Tibial nerve (tissue), 4 donors: ENCODE results near the gene DNAH14. TPM values are rescaled to one million over a fixed set of nuclear protein-coding genes. Genes with fewer than 3 reads are reported as not detected.
"Not testable (repeated sequence)": the region's sequence is repeated elsewhere in the genome, so short reads cannot be mapped to it uniquely, and the experiment has no call there.

Source experiments
- DNase-seq, 2 donors: peaks; one replicate each; pipeline ENCODE4 v3.0.0-alpha.2; 2019; ENCODE audit warnings: low spot score in 2 of 2
- H3K27ac ChIP-seq, 4 donors: fragments of 200-600 bp; sonication (generic) in 3 of 4; one replicate each; pipeline ENCODE4 v1.5.1; 2017 to 2019; ENCODE audit warnings: mild to moderate bottlenecking in 1 of 4
- H3K27me3 ChIP-seq, 2 donors: fragments of 200-600 bp; sonication (generic) in 1 of 2; one replicate each; pipeline versions ENCODE4 v1.5.1 to v1.6.0; 2017 to 2019
- H3K36me3 ChIP-seq, 3 donors: fragments of 200-600 bp; sonication (generic); one replicate each; pipeline ENCODE4 v1.5.1; 2018 to 2019
- H3K4me1 ChIP-seq, 4 donors: fragments of 200-600 bp; sonication (generic) in 3 of 4; one replicate each; pipeline ENCODE4 v1.5.1; 2017 to 2019
- H3K4me3 ChIP-seq, 4 donors: fragments of 200-600 bp; sonication (generic) in 3 of 4; one replicate each; pipeline ENCODE4 v1.5.1; 2017 to 2019; ENCODE audit warnings: mild to moderate bottlenecking in 1 of 4, moderate library complexity in 1 of 4
- H3K9me3 ChIP-seq, 4 donors: fragments of 200-600 bp; sonication (generic) in 3 of 4; one replicate each; pipeline ENCODE4 v1.5.1; 2017 to 2019
- EP300 ChIP-seq, 2 donors: sonication (generic); formaldehyde crosslinking; IDR thresholded peaks; one replicate each; pipeline ENCODE4 v1.6.1; 2017; ENCODE audit warnings: antibody characterized with exemption in 2 of 2, mild to moderate bottlenecking in 1 of 2
- POLR2A ChIP-seq, 2 donors: fragments of 450-650 bp; IDR thresholded peaks; one replicate each; pipeline ENCODE4 v1.6.1; 2017; ENCODE audit warnings: antibody characterized with exemption in 2 of 2, mild to moderate bottlenecking in 2 of 2, moderate library complexity in 2 of 2
- WGBS, 2 donors: methylation state at CpG; one replicate each; pipeline ENCODE4 v1.1.5; 2018; 5-methylcytosine and 5-hydroxymethylcytosine counted together
- total RNA-seq, 4 donors: library from RNA; depleted of rRNA; stranded (reverse); fragments of >200 nt; gene quantifications; one replicate each; pipeline ENCODE4 v1.1.0, GENCODE V29; 2016
- TF ChIP-seq, protein P1 (sequence below), 5 experiments: fragments of 200-600 bp in 3 of 5; fragments of 450-650 bp in 2 of 5; sonication (generic) in 3 of 5; IDR thresholded peaks; one replicate each; pipeline ENCODE4 v1.5.1; 2016 to 2019; ENCODE audit warnings: antibody characterized with exemption in 5 of 5, mild to moderate bottlenecking in 3 of 5, moderate library complexity in 2 of 5

The DNAH14 gene
- total RNA-seq, 4 donors from 2014 or later, result 1.2 to 6.5 (median 4.4) TPM

DNA sequence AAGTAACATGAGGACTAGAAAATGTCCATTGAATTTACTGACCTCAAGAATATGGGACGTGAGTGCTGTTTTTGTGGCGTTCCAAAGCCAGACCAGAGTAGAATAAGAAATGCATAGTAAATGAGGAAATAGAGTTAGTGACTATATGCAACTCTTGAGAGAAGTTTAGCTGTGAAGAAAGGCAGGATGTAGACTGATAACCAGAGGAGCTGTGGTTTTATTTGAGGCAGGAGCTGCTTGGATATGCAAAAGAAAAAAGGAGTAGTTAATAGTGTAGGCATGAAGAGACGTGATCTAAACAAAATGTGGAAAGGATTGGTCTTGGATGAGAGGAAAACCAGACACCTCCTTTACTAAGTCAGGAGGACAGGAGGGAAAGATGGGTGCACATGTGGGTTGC, 28.2 kb downstream of the DNAH14 start:
- no peak for TF ChIP-seq POLR2A (IDR thresholded peaks at IDR 0.05)
- no peak for TF ChIP-seq EP300 (IDR thresholded peaks at IDR 0.05)
- TF ChIP-seq, protein P1, sequence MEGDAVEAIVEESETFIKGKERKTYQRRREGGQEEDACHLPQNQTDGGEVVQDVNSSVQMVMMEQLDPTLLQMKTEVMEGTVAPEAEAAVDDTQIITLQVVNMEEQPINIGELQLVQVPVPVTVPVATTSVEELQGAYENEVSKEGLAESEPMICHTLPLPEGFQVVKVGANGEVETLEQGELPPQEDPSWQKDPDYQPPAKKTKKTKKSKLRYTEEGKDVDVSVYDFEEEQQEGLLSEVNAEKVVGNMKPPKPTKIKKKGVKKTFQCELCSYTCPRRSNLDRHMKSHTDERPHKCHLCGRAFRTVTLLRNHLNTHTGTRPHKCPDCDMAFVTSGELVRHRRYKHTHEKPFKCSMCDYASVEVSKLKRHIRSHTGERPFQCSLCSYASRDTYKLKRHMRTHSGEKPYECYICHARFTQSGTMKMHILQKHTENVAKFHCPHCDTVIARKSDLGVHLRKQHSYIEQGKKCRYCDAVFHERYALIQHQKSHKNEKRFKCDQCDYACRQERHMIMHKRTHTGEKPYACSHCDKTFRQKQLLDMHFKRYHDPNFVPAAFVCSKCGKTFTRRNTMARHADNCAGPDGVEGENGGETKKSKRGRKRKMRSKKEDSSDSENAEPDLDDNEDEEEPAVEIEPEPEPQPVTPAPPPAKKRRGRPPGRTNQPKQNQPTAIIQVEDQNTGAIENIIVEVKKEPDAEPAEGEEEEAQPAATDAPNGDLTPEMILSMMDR (IDR thresholded peaks at IDR 0.05), result no peak
- DNase-seq, result no peak
- Histone ChIP-seq H3K4me1 (no peaks in the 10 kb centered on the region), H3K27me3 (no peaks in the 10 kb centered on the region), H3K36me3 (no peaks in the 10 kb centered on the region), H3K4me3 (no peak overlapping the region), H3K9me3 (no peaks in the 10 kb centered on the region), H3K27ac (no peak overlapping the region)
- WGBS, 2 donors, result 80 to 85% methylated on average over 3 of the region's 3 CpGs

DNA sequence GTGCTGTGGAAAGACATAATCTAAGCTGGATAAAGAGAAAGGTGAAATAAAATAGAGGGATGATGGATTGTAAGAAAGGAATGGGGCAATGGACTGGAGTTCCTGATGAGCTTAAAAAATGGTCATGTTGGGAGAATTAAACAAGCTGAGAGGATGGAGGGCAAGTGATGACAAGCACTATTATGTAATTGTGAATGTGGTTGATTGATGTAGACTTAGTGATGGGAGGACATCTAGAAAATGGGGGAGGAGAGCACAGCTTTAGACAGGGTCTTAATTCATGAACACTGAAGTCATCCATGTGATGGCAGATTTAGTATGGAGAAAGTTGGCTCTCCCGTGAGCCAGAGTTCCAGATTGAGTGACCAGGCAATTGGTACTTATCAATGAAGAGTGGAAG, 29.0 kb downstream of the DNAH14 start:
- Histone ChIP-seq H3K27me3 (no peaks in the 10 kb centered on the region), H3K9me3 (no peaks in the 10 kb centered on the region), H3K36me3 (no peaks in the 10 kb centered on the region), H3K4me1 (no peaks in the 10 kb centered on the region), H3K27ac (no peak overlapping the region), H3K4me3 (no peak overlapping the region)
- no peak for DNase-seq
- TF ChIP-seq POLR2A (IDR thresholded peaks at IDR 0.05), result no peak
- WGBS, 2 donors, result 68 to 75% methylated on average over 1 of the region's 1 CpG

DNA sequence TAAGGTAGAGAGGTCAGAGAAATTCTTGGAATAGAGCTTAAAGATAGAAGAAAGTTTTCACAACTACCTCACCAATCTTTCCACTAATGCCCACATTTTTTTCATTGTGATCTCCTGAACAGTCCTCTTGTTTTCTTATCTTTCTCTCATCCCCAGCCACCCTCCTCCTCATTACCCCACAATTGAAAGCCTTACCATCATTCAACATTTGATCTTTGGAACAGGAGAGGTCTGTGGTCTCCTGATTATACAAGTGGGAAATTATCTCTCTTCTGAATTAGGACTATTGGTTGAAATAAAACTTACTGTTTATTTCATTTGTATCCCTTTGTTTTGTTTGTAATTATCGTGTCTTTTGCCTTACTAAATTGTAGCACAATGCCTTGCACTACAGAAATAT, 29.6 kb downstream of the DNAH14 start:
- Histone ChIP-seq H3K4me3 (no peak overlapping the region), H3K27me3 (no peaks in the 10 kb centered on the region), H3K4me1 (no peaks in the 10 kb centered on the region), H3K36me3 (no peaks in the 10 kb centered on the region), H3K9me3 (no peaks in the 10 kb centered on the region), H3K27ac (no peak overlapping the region)
- no peak for DNase-seq
- no peak for TF ChIP-seq POLR2A (IDR thresholded peaks at IDR 0.05)
- TF ChIP-seq, protein P1 (IDR thresholded peaks at IDR 0.05), result no peak
- TF ChIP-seq EP300 (IDR thresholded peaks at IDR 0.05), result no peak
- 39 to 71% methylated on average over 1 of the region's 1 CpG for WGBS, 2 donors

DNA sequence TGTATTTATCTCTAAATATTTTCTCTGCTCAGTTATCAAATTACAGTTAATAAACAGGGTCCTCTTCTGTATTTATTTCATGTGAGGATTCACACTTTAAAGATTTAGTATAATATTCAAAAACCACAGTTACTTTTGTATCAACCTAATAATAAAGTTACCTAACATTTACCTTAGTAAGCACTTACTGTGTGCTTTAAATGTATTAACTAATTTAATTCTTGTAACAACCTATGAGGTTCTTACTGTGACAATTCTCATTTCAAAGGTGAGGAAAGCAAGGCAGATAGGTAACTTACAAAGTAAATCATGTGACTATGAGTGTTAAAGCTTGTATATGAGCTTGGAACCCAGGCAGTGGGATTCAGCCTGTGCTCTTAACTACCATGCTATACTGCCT, 30.2 kb downstream of the DNAH14 start:
- H3K27ac ChIP-seq, result no peak overlapping the region
- no peaks in the 10 kb centered on the region for H3K36me3 ChIP-seq
- no peaks in the 10 kb centered on the region for H3K27me3 ChIP-seq
- H3K4me1 ChIP-seq, result no peaks in the 10 kb centered on the region
- H3K4me3 ChIP-seq, result no peak overlapping the region
- no peaks in the 10 kb centered on the region for H3K9me3 ChIP-seq
- TF ChIP-seq EP300 (IDR thresholded peaks at IDR 0.05) (no peak), POLR2A (IDR thresholded peaks at IDR 0.05) (no peak)
- TF ChIP-seq, protein P1 (IDR thresholded peaks at IDR 0.05), result no peak
- no peak for DNase-seq

DNA sequence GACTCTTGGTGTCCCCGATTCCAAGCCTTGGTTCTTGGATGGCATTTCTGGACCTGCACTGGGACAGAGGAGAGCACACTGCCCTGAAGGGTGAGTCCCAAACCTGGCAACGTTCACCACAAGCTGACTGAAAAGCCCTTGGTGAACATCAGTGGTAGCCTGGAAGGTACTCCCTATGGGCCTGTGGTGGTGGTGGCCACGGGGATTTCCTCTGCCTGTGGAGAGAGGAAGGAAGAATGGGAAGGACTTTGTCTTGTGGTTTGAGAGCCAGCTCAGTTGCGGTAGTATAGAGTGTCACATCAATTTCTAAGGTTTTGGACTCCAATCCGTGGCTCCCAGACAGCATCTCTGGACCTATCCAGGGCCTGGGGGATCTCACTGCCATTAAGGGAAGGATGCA, 50.7 kb downstream of the DNAH14 start:
- no peaks in the 10 kb centered on the region for H3K4me1 ChIP-seq
- TF ChIP-seq POLR2A (IDR thresholded peaks at IDR 0.05), result no peak
- TF ChIP-seq EP300 (IDR thresholded peaks at IDR 0.05), result no peak
- TF ChIP-seq, protein P1 (IDR thresholded peaks at IDR 0.05), result no peak
- no peaks in the 10 kb centered on the region for H3K27me3 ChIP-seq
- H3K27ac ChIP-seq, result no peak overlapping the region
- WGBS, 2 donors, result 79 to 86% methylated on average over 4 to 5 of the region's 5 CpGs
- H3K9me3 ChIP-seq, result peaks cover 0 to 27% (median 0%) of the 10 kb centered on the region in 4 donors
- no peaks in the 10 kb centered on the region for H3K36me3 ChIP-seq
- no peak for DNase-seq
- no peak overlapping the region for H3K4me3 ChIP-seq

DNA sequence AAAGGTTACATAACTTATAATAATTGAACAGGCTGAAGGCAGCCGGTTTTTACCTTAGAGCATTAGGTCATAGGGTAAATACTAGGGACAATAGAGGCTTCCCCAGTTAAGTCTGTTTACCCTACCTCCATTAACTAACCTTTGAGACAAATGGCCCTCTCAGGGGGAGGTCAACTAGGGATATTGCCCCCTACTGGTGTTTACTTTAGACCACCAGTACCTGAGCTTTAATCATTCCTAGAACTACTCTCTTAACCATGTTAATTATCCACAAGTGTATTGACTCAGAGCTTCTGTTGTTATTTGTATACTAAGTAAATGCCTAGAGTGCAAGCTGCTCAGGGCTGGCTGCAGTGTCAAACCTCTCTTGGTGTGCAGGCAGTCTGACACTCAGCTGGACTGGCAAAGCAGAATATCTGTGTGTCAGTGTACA, 52.5 kb downstream of the DNAH14 start:
- DNase-seq, result not testable (repeated sequence)
- 29 to 33% methylated on average over 1 of the region's 1 CpG for WGBS, 2 donors

More for the DNA sequence above, 52.5 kb downstream of the DNAH14 start:
- H3K36me3 ChIP-seq, H3K4me1 ChIP-seq, H3K27ac ChIP-seq, H3K4me3 ChIP-seq, H3K27me3 ChIP-seq: not testable (repeated sequence)
- H3K9me3 ChIP-seq, result peaks cover 0 to 34% (median 0%) of the 10 kb centered on the region in 4 donors
